ENCODE measurements around the gene GPD1.
A peak's percentile ranks its signal among the peaks of the same experiment; 100 is the strongest.

GPD1 gene

DNA sequence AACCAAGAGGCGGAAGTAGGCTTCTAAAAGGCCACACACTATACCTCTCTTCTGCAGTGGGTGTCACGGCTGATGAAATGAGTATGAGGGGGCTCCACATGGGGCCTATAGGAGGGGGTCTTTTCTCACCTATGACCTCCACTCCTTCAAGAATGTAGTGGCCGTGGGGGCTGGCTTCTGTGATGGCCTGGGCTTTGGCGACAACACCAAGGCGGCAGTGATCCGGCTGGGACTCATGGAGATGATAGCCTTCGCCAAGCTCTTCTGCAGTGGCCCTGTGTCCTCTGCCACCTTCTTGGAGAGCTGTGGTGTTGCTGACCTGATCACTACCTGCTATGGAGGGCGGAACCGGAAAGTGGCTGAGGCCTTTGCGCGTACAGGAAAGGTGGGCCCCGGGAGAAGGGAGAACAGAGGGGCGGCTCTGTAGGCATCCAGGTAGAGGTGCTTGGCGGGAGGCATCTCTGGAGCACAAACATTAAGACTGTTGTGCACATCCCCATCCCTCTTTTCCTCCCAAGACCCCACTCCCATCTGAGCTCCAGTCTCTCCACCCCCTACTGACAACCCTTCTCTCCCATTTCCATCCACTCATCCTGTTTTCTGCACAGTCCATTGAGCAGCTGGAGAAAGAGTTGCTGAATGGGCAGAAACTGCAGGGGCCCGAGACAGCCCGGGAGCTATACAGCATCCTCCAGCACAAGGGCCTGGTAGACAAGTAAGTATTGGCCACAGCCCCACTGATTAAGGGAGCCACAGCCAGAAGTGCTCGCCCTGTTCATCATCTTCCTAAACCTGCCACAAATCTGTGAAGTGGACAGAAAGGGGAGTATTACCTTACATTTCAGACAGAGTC lies 3.8 kb downstream of the GPD1 start:
- TF ChIP-seq FOXP2 (optimal IDR thresholded peaks at IDR 0.05; ENCODE audit: control extremely low read depth, extremely low read length, insufficient read depth) (no peak), POLR2AphosphoS5 (IDR thresholded peaks at IDR 0.05; ENCODE audit: borderline replicate concordance, low read depth, low read length) (no peak), EZH2 (IDR thresholded peaks at IDR 0.05) (no peak)
- Histone ChIP-seq H3K27ac (no peak overlapping the region), H3K4me3 (no peak overlapping the region), H3K9me3 (ENCODE audit: low read depth, low read length) (no peaks in the 10 kb centered on the region), H3K9ac (ENCODE audit: insufficient read length) (no peak overlapping the region), H3K36me3 (ENCODE audit: insufficient read depth, low read length) (no peaks in the 10 kb centered on the region)
- DNase-seq (ENCODE audit: low read depth, low spot score) = no peak

DNA sequence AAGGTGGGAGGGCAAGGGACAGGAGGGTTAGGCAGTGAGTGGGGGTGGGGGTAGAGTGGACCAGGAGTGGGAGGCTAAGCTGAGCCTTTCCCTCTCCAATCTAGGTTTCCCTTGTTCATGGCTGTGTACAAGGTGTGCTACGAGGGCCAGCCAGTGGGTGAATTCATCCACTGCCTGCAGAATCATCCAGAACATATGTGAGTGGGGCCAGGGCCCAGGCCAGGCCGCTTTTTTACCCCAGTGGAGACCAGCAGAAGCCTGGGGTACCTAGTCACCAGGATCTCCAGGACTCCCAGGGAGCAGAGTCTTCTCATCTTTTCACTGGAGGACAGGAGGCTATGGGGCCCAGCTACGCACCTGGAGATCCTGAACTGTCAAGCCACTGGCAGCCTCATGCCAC lies 5.5 kb downstream of the GPD1 start:
- Histone ChIP-seq H3K9me3 (ENCODE audit: low read depth, low read length) (no peaks in the 10 kb centered on the region), H3K9ac (ENCODE audit: insufficient read length) (no peak overlapping the region), H3K36me3 (ENCODE audit: insufficient read depth, low read length) (no peaks in the 10 kb centered on the region), H3K4me3 (no peak overlapping the region), H3K27ac (0 out of 2 replicates have a peak overlapping the region, but pooled peaks have one; percentile 85)
- DNase-seq (ENCODE audit: low read depth, low spot score) = no peak
- TF ChIP-seq POLR2AphosphoS5 (IDR thresholded peaks at IDR 0.05; ENCODE audit: borderline replicate concordance, low read depth, low read length) = no peak
- no peak for TF ChIP-seq EZH2 (IDR thresholded peaks at IDR 0.05)
- TF ChIP-seq FOXP2 (optimal IDR thresholded peaks at IDR 0.05; ENCODE audit: control extremely low read depth, extremely low read length, insufficient read depth) = no peak

DNA sequence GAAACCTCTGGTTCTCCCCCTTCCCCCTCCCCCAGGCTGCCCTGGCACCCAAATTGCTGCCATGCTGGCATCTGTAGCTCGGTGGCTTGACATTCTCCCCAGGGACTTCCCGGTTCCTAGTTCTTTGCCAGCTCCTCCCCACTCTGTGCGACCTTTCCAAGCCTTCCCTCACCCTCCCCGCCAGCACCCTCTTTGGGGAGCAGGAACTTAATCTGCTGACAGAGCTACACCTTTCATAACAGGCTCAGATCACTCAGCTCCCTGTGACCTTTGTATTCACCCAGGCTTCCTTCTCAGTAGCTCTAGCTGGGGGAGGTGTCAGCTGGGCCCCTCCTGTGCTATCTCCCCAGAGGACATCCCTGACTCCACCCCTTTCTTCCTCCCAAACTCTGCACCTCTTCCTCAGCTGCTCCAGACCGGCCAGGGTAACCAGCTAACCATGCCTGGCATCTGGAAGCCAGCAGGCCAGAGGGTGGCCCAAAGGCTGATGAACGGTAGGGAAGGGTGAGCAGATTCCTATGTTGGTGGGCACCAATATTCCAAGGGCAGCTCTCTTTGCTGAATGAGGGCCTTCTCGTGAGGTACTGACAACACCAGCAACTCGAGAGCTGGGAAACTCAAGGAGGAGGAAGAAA lies 6.4 kb downstream of the GPD1 start:
- Histone ChIP-seq H3K9ac (ENCODE audit: insufficient read length) (peak overlapping the region; percentile 13), H3K27ac (peak overlapping the region; percentile 85), H3K9me3 (ENCODE audit: low read depth, low read length) (no peaks in the 10 kb centered on the region), H3K4me3 (peak overlapping the region; percentile 60), H3K36me3 (ENCODE audit: insufficient read depth, low read length) (no peaks in the 10 kb centered on the region)
- no peak for DNase-seq (ENCODE audit: low read depth, low spot score)
- TF ChIP-seq EZH2 (IDR thresholded peaks at IDR 0.05) (no peak), FOXP2 (optimal IDR thresholded peaks at IDR 0.05; ENCODE audit: control extremely low read depth, extremely low read length, insufficient read depth) (no peak), POLR2AphosphoS5 (IDR thresholded peaks at IDR 0.05; ENCODE audit: borderline replicate concordance, low read depth, low read length) (no peak; the same call in 1 of the 2 replicates)

DNA sequence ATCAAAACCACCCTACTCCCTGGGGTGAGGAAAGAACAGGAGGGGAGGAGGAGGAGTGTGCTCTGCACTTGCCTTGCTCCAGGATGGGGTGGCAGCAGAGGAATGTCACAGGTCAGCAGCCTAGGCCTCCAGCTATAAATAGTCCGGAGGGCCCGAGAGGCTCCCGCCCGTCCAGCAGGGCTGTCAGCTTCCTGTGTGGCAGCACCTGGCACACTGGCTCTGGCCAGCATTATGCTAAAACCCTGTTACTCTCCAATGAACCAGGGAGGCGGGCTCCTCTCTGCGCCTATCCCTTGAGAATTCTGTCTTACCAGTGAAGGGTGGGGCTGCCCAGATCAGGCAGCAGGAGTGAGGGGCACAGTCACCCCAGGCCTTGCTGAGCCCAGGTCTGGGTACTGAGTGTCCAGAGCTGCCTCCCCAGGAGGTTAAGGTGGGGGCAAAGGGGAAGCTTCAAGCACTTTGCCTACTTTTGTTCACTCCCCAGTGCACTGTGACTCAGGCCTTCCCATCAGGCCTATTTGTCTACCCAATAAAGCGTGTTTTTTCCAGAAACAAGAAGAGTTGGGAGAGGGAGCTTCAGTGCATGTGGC lies 7.0 kb downstream of the GPD1 start:
- Histone ChIP-seq H3K9me3 (ENCODE audit: low read depth, low read length) (no peaks in the 10 kb centered on the region), H3K27ac (peak overlapping the region; percentile 85), H3K4me3 (peak overlapping the region; percentile 60), H3K36me3 (ENCODE audit: insufficient read depth, low read length) (no peaks in the 10 kb centered on the region), H3K9ac (ENCODE audit: insufficient read length) (no peak overlapping the region)
- TF ChIP-seq POLR2AphosphoS5 (IDR thresholded peaks at IDR 0.05; ENCODE audit: borderline replicate concordance, low read depth, low read length) (no peak), EZH2 (IDR thresholded peaks at IDR 0.05) (no peak), FOXP2 (optimal IDR thresholded peaks at IDR 0.05; ENCODE audit: control extremely low read depth, extremely low read length, insufficient read depth) (no peak)
- DNase-seq (ENCODE audit: low read depth, low spot score) = no peak

DNA sequence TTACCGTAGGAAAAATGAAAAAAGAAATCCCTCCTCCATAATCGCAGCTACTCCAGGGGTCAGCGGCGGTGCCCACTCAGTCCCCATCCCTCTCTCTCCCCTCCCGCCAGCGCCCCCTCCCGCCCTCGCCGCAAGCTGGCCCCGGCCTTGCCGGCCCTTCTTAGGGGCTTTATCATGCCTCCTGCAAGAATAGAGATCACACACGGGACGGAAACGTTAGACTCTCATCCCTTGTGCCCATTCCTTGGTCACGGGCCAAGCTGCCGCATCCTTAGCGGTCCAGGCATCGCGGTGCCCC lies 7.5 kb downstream of the GPD1 start:
- peak overlapping the region; percentile 60 for H3K4me3 ChIP-seq
- H3K9ac ChIP-seq (ENCODE audit: insufficient read length) = no peak overlapping the region
- TF ChIP-seq POLR2AphosphoS5 (IDR thresholded peaks at IDR 0.05; ENCODE audit: borderline replicate concordance, low read depth, low read length) (no peak), EZH2 (IDR thresholded peaks at IDR 0.05) (no peak), FOXP2 (optimal IDR thresholded peaks at IDR 0.05; ENCODE audit: control extremely low read depth, extremely low read length, insufficient read depth) (no peak)
- H3K9me3 ChIP-seq (ENCODE audit: low read depth, low read length) = no peaks in the 10 kb centered on the region
- H3K36me3 ChIP-seq (ENCODE audit: insufficient read depth, low read length) = no peaks in the 10 kb centered on the region
- H3K27ac ChIP-seq = peak overlapping the region; percentile 85
- no peak for DNase-seq (ENCODE audit: low read depth, low spot score)

DNA sequence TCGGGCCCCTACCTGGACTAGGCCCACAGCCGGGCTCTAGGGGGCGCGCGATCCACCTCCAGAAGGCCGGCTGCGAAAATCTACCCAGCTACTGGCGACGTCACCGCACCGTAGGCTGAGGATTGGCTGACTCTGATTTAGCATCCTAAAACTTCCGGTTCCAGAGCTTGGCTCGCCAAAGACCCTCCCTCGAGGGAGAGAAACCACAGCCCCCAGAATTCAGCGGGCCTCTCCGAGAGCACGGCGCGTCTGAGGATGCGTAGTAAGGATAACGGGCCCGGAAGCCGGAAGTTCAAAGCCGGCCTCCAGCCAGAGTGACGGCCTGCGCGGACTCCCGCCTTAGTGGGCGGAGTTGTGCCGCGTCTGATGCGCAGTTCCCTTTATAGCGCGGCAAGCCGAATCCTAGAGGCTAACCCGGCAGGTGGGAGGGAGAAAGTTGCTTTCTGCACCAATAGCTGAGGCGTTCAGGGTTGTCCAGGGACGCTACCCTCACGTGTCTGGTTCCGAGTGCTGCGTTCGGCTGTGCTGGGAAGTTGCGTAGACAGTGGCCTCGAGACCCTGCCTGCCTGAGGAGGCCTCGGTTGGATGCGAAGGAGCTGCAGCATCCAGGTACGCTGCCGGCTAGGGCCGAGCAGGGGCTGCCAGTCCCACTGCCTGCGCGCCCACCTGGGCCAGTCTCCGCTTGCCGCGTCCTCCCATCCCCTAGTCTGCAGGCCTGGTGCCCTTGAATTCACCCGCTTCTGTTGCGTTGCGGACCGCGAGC lies 8.1 kb downstream of the GPD1 start, which contains the start of gene COX14:
COX14 (plus strand) TSS at position 544 of the 763 bp plus-strand sequence. CDS start 7,808 bp downstream, outside the sequence.
- peak within 1 kb of the TSS; percentile 85 for H3K27ac ChIP-seq
- TF ChIP-seq EZH2 (IDR thresholded peaks at IDR 0.05) (no peak), POLR2AphosphoS5 (IDR thresholded peaks at IDR 0.05; ENCODE audit: borderline replicate concordance, low read depth, low read length) (peak; percentile 85), FOXP2 (optimal IDR thresholded peaks at IDR 0.05; ENCODE audit: control extremely low read depth, extremely low read length, insufficient read depth) (peak; percentile 37)
- H3K36me3 ChIP-seq (ENCODE audit: insufficient read depth, low read length) = no peaks in the 10 kb centered on the region
- DNase-seq (ENCODE audit: low read depth, low spot score) = peak; percentile 95
- no peaks in the 10 kb centered on the region for H3K9me3 ChIP-seq (ENCODE audit: low read depth, low read length)
- H3K4me3 ChIP-seq = peak within 1 kb of the TSS; percentile 100
- peak within 1 kb of the TSS; percentile 88 for H3K9ac ChIP-seq (ENCODE audit: insufficient read length)

DNA sequence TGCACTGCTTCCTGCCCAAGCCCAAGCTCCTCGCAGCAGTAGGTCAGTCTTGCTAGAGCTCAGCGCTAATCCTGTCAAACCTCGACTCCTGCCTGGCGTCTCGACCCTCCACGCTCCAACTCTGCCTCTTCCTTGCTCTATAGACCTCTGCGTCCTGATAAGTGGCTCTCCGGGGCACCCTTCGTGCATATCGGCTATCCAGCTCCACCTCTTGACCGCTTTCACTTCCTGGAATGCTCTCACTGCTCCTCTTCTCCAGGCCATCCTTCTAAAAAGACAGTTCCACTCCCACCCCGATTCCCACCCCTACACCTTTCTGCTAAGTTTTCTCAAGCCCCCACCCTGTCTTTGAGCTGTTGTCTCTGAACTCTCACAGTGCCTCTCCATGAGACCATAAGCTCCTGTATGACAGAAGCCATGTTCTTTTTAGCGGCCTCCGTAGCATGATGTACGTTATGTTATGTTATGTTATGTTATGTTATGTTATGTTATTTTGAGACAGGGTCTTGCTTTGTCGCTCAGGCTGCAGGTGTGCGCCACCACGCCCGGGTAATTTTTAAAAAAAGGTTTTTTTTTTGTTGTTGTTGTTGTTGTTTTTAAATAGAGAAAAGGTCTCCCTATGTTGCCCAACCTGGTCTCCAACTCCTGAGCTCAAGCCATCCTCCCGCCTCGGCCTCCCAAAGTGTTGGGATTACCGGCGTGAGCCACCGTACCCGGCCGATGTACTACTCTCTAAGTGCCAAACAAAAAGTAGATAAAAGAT lies 8.8 kb downstream of the GPD1 start:
- DNase-seq (ENCODE audit: low read depth, low spot score) = no peak
- no peak for TF ChIP-seq FOXP2 (optimal IDR thresholded peaks at IDR 0.05; ENCODE audit: control extremely low read depth, extremely low read length, insufficient read depth)
- no peak for TF ChIP-seq POLR2AphosphoS5 (IDR thresholded peaks at IDR 0.05; ENCODE audit: borderline replicate concordance, low read depth, low read length)
- no peak for TF ChIP-seq EZH2 (IDR thresholded peaks at IDR 0.05)
- H3K4me3 ChIP-seq = peak overlapping the region; percentile 100
- peak overlapping the region; percentile 88 for H3K9ac ChIP-seq (ENCODE audit: insufficient read length)
- no peaks in the 10 kb centered on the region for H3K9me3 ChIP-seq (ENCODE audit: low read depth, low read length)
- H3K36me3 ChIP-seq (ENCODE audit: insufficient read depth, low read length) = no peaks in the 10 kb centered on the region
- peak overlapping the region; percentile 67 for H3K27ac ChIP-seq

All from SK-N-MC (cell line).